Measurements from ENCODE around the gene HOXA3.

GRCh38 chr7:27200761-27201579 is 48.6 kb upstream of the HOXA3 start:
- TF ChIP-seq POLR2A (IDR thresholded peaks at IDR 0.05; ENCODE audit: low read length), result no peak
- TF ChIP-seq MYC (IDR thresholded peaks at IDR 0.05; ENCODE audit: borderline replicate concordance, low read length), result no peak
- TF ChIP-seq CTCF (IDR thresholded peaks at IDR 0.05), result no peak
- no peak for TF ChIP-seq HMGXB4 (CRISPR knock-in tag; IDR thresholded peaks at IDR 0.05; ENCODE audit: borderline replicate concordance)
- no peak for TF ChIP-seq PBX3 (IDR thresholded peaks at IDR 0.05)
- no peak for TF ChIP-seq REST (IDR thresholded peaks at IDR 0.05)
- TF ChIP-seq USF2 (IDR thresholded peaks at IDR 0.05), result no peak
- TF ChIP-seq MAX (IDR thresholded peaks at IDR 0.05), result no peak
- TF ChIP-seq MAFK (IDR thresholded peaks at IDR 0.05; ENCODE audit: partially characterized antibody), result no peak
- no peak for TF ChIP-seq EHMT2 (IDR thresholded peaks at IDR 0.05; ENCODE audit: low read depth)
- no peak for TF ChIP-seq SMC3 (IDR thresholded peaks at IDR 0.05)
- TF ChIP-seq EP300 (IDR thresholded peaks at IDR 0.05), result no peak
- TF ChIP-seq BCL3 (IDR thresholded peaks at IDR 0.05), result no peak
- TF ChIP-seq POLR2AphosphoS2 (conservative IDR thresholded peaks at IDR 0.05; ENCODE audit: low read length), result no peak
